ENCODE measurements around the gene COL24A1. TPM values are rescaled to one million over a fixed set of nuclear protein-coding genes. Genes with fewer than 3 reads are reported as not detected.
"Not testable (repeated sequence)": the region's sequence is repeated elsewhere in the genome, so short reads cannot be mapped to it uniquely, and the experiment has no call there.

The COL24A1 gene
- total RNA-seq, 1 experiment from 2014 or later: not detected

DNA sequence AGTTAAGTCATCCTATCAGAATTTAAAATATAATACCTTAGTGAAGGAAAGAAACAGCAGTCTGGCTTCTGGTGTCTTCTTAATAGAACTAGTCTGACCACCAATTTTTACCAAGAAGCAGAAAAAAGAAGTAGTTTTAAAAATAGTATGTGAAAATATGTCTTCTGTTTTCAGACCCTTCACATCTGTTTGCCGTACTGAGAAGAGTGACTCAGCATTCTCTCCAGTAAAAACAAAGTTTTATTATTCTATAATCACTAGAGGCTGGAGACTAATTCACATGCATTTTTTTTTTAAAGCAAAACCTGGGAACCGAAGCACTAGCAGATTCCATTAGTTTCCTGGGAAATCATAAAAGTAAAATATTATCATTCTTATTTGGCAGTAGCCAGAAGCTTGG, 163.8 kb downstream of the COL24A1 start:
- no peak for DNase-seq (ENCODE audit: low spot score)

DNA sequence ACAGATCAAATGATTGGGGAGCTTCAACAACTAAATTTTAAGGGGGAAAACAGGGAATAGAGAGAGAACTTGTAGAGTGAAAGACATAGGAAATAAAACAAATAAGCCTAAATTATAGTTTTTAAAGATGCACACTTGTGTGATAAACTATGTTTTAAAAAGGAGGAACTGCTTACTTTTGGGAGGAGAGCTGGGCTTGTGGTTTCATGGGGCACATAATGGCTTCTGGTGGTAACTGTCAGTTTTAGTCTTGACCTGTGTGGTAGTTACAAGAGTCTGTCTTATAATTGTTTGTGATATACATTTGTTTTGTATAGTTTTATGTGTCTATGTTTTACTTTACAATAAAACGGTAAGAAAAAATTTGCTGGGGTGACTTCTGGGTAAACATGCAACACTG, 165.3 kb downstream of the COL24A1 start:
- DNase-seq (ENCODE audit: low spot score): no peak

GRCh38 chr1:85984636-85985035, 171.9 kb downstream of the COL24A1 start:
- no peak for DNase-seq (ENCODE audit: low spot score)

DNA sequence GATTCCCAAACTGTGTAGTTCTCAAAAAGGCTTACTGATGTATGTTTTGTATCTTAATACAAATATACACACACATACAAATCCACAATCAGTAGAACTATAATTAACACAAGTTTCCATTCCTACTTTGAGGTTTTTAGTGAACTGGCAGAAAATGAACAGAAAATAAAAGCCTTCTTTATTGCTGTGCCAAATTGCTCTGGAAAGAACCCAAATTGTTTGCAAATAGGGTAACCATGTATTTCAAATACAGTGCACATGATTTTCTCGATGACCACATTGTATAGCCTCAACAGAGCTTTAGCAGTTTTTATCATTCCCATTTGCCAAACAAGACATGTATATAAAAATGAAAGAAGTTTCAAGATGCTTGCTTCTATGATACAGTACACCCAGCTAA, 173.3 kb downstream of the COL24A1 start:
- no peak for DNase-seq (ENCODE audit: low spot score)

DNA sequence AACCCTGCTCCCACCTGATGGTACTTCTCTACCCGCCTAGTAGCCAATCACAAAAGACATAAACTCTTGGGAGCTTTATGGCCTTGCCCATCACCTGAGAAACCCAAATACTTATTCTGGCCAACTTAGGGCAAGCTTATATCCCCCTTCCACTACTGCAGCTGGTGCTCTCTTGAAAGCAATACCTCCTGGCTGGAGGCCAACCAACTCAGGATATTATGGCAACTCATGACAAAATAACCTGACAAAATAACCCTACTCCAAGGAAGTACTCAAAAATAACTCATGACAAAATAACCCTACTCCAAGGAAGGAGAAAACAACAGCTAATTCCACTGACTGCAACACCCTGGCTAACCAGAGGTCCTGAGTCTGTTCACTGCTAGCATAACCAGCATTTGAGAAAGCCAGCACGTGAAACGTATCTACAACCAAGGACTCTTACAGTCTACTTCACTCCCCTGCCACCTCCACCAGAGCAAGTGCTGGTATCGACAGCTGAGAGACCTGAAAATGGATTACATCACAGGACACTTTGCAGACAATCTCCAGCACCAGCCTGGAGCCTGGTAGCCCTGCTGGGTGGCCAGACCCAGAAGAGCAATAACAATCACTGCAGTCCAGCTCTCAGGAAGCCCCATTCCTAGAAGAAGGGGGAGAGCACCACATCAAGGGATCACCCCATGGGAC, 179.9 kb downstream of the COL24A1 start:
- DNase-seq (ENCODE audit: low spot score): no peak

DNA sequence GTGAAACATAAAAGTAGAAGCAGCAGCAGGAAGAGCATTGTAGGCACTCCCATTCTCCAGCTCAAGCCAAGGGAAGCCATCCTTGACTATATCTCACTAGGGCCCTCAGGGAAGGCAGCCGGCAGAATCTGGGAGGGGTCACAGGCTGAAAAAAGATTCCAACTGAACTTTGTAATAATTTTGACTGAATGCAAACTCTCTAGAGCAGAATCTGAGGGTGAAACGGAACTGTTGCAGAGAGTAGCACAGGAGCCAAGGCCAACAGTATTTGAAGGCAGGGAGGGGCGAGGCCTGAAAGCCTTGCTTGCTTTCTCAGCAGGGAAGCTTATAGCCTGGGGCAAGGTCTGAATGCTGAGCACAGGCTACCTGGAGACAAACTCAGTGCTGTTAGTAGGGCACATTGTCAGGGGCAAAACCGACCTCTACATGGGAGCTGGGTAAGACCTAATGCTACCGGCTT, 180.6 kb downstream of the COL24A1 start:
- no peak for DNase-seq (ENCODE audit: low spot score)

DNA sequence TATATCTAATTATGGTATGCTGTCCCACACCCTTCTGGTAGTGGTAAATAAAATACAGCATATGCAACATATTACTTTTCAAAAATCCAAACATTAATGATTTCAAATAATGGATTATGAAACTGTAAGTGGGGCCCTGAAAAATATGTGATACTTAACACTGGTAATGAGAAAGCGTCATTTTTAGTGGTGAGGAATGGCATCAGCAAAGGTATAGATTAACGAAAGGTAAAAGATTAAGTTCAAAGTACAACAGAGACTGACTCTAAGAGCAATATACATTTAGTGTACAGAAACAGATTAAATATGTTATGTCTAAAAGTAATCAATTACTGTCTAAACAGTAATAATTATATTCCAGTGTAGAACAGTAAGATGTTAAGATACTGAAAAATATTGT, 194.1 kb downstream of the COL24A1 start:
- DNase-seq (ENCODE audit: low spot score): no peak

- DNase-seq (ENCODE audit: low spot score): no peak
Measured at GRCh38 chr1:85957760-85958159, 198.8 kb downstream of the COL24A1 start.

GRCh38 chr1:85955218-85955617, 201.4 kb downstream of the COL24A1 start:
- not testable (repeated sequence) for DNase-seq (ENCODE audit: low spot score)

DNA sequence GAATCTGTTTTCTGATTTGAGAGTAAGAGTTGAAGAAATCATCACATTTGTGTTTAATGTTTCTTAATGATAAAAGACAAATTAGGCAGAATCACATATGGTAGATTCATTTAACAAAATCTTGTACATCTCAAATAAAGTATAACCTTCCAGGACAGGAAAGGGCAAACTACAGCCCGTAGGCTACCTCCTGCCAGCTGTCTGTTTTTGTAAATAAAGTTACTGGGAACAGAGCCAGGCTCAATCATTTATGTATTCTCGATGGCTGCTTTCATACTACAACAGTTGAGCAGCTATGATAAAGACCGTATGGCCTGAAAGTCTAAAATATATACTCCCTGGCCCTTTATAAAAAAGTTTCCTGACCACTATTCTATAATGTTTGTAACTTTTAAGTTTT, 204.1 kb downstream of the COL24A1 start:
- DNase-seq (ENCODE audit: low spot score): no peak

GRCh38 chr1:85947186-85947585, 209.4 kb downstream of the COL24A1 start:
- DNase-seq (ENCODE audit: low spot score): no peak

- DNase-seq (ENCODE audit: low spot score): no peak
Measured at GRCh38 chr1:85943945-85944344, 212.6 kb downstream of the COL24A1 start.

- DNase-seq (ENCODE audit: low spot score): no peak
Measured at GRCh38 chr1:85943526-85943925, 213.0 kb downstream of the COL24A1 start.

- no peak for DNase-seq (ENCODE audit: low spot score)
Measured at GRCh38 chr1:85940656-85941306, 215.8 kb downstream of the COL24A1 start.

DNA sequence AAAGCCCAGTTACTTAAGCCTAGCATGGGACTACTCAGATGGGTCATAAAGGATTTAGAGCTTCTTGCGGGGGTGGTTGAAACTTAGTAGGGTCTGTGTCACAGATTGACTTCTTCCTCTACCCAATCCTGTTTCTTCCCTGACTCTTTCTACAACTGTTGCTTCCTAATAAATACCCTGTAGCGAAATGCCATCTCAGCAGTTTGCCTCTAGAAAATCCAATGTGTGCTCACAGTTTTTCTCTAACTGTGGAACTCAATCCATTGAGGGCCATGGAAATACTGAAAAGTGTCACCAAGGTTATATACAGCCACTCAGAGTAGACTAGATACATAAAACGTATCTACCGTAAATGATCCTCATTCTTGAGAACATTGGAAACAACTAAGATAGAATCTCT, 217.7 kb downstream of the COL24A1 start:
- DNase-seq (ENCODE audit: low spot score): no peak

DNA sequence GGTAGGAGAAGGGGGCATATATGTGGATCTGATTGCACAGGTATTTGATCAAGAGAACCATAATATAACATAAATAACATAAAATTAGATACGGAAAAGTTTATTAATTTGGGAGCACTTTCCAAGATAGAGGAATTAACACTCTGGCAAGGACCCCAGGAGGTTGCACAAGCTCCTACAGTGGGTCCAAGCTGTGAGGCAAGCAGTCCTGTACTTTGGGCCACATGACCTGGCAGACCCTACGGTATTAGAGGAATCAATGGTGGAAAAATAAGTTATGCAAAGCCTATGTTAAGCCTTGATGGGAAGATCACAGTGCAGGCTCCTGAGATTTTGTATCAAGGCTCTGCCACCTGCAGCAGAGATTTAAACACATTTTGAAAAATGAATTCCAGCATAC, 220.1 kb downstream of the COL24A1 start:
- no peak for DNase-seq (ENCODE audit: low spot score)

- no peak for DNase-seq (ENCODE audit: low spot score)
Measured at GRCh38 chr1:85936057-85936456, 220.5 kb downstream of the COL24A1 start.

DNA sequence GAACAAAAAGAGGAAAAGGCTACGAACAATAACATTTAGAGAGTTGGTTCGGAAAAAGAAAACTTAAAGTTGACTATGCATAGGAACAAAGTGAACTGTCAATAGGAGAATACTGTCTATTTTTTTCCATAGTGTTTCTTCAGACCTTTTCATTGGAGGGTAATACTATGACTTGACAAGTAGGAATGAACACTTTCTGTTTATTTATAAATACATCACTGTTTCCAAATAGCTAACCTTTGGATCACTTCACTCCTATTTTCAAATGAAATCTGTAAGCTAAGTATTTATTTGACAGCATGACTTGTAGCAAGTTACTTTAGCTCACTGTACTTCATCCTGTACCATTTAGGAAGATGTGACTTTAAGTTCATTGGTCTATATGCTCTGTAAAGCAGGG, 221.3 kb downstream of the COL24A1 start:
- DNase-seq (ENCODE audit: low spot score): no peak

- DNase-seq (ENCODE audit: low spot score): no peak
Measured at GRCh38 chr1:85934516-85934915, 222.1 kb downstream of the COL24A1 start.

DNA sequence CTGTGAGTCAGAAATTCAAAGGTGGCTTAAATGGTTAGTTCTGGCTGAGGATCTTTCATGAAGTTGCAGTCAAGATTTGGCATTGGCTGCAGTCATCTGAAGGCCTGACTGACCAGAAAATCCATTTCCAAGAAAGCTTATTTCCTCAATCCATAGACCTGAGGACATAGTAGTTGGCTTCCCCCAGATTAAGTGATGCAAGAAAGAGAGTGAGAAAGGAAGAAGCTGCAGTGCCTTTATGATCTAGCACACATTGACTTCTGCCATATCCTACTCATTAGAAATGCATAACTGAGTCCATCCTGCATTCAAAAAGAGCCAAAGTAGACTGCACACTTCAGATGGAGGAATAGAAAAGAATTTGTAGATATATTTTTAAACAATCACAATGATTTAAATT, 222.6 kb downstream of the COL24A1 start:
- DNase-seq (ENCODE audit: low spot score): no peak

GRCh38 chr1:85911742-85912141, 244.8 kb downstream of the COL24A1 start:
- DNase-seq (ENCODE audit: low spot score): peak; percentile 16

DNA sequence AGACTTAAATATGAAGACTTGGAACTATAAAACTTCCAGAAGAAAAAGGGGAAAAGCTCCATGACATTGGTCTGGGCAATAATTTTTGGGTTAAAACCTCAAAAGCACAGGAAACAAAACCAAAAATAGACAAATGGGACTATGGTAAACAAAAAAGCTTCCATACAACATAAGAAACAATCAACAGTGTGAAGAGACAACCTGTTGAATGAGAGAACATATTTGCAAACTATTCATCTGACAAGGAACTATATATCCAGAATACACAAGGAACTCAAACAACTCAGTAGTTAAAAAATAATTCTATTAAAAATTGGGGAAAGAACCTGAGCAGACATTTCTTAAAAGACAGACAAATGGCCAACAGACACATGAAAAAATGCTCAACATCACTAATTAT, 255.7 kb downstream of the COL24A1 start:
- no peak for DNase-seq (ENCODE audit: low spot score)

DNA sequence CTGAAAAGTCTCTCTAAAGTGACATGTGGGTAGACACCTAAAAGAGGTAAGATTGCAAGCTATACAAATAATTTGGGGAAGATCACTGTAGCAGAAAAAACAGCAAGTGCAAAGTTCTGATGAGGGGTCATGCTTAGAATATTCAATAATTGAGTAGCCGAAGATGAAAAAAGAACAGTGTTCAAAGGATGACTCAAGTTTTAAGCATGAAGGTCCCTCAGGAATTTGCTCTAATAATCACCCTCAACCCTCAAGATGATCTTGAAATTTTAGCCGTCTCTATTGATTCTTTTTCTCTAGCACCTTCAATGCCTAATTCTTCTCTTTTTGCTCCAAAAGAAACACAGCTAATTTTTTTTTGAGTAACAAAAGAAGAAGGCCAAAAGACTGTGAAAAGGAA, 257.7 kb downstream of the COL24A1 start:
- no peak for DNase-seq (ENCODE audit: low spot score)
